ENCODE results near the gene MINDY2.

GRCh38 chr15:58840048-58840447, 68.9 kb downstream of the MINDY2 start:
- TF ChIP-seq POLR2A (IDR thresholded peaks at IDR 0.05): no peak
- no peak for TF ChIP-seq CTCF (IDR thresholded peaks at IDR 0.05)
